ENCODE measurements around the gene SOST. TPM values are rescaled to one million over a fixed set of nuclear protein-coding genes. Genes with fewer than 3 reads are reported as not detected.
A peak's percentile ranks its signal among the peaks of the same experiment; 100 is the strongest.

Gene SOST
- total RNA-seq, 1 experiment from 2014 or later: not detected

- Mint-ChIP-seq H3K27ac (ENCODE audit: low read depth, unreplicated experiment) (no peak overlapping the region), H3K27me3 (ENCODE audit: insufficient read depth, unreplicated experiment) (no peaks in the 10 kb centered on the region), H3K36me3 (ENCODE audit: insufficient read depth, unreplicated experiment) (peaks cover 50% of the 10 kb centered on the region), H3K9me3 (ENCODE audit: unreplicated experiment) (no peaks in the 10 kb centered on the region), H3K4me1 (ENCODE audit: insufficient read depth, unreplicated experiment) (no peaks in the 10 kb centered on the region), H3K4me3 (ENCODE audit: unreplicated experiment) (no peak overlapping the region)
- no peak for DNase-seq (ENCODE audit: unreplicated experiment)
- no peak for TF ChIP-seq CTCF (IDR thresholded peaks at IDR 0.05; ENCODE audit: unreplicated experiment)
- ChIA-PET CTCF (interaction anchor here (0.5 to 14.5 kb wide), 15 partner anchors 8 to 1571 kb away, joined by 3 to 467 read pairs (median 4); no protein-coding TSS in a partner anchor), POLR2A (interaction anchor here (1.3 kb wide), 1 partner anchor 37 kb away, joined by 3 read pairs; no protein-coding TSS in a partner anchor)
- intact Hi-C loops (cut with micrococcal nuclease): no loop called here
- BruUV-seq (replicated peaks): no TSS peak
These were observed 9.1 kb upstream of the SOST start for GRCh38 chr17:43767713-43768059.

- CTCF ChIA-PET: interaction anchor here (0.5 to 14.5 kb wide), 25 partner anchors 8 to 1571 kb away, joined by 3 to 467 read pairs (median 4); partner anchors contain the start of gene CFAP97D1
- no peak overlapping the region for H3K4me3 Mint-ChIP-seq (ENCODE audit: unreplicated experiment)
These were observed 8.6 kb upstream of the SOST start for GRCh38 chr17:43767053-43767712.

GRCh38 chr17:43766413-43767052 is 7.9 kb upstream of the SOST start:
- H3K4me3 Mint-ChIP-seq (ENCODE audit: unreplicated experiment): no peak overlapping the region
- ChIA-PET POLR2A (interaction anchor here (0.6 to 1.5 kb wide), 4 partner anchors 36 to 79 kb away, joined by 3 read pairs; no protein-coding TSS in a partner anchor), CTCF (interaction anchor here (0.5 to 14.5 kb wide), 56 partner anchors 7 to 1161 kb away, joined by 3 to 467 read pairs (median 4); partner anchors contain the start of genes CD300LG, CFAP97D1 and DUSP3)
- intact Hi-C loops (cut with micrococcal nuclease): loop anchor here (1.0 kb wide), 1 partner anchor 80 kb away; no protein-coding TSS in a partner anchor
- no peaks in the 10 kb centered on the region for H3K27me3 Mint-ChIP-seq (ENCODE audit: insufficient read depth, unreplicated experiment)
- H3K27ac Mint-ChIP-seq (ENCODE audit: low read depth, unreplicated experiment): no peak overlapping the region
- H3K4me1 Mint-ChIP-seq (ENCODE audit: insufficient read depth, unreplicated experiment): no peaks in the 10 kb centered on the region
- H3K9me3 Mint-ChIP-seq (ENCODE audit: unreplicated experiment): no peaks in the 10 kb centered on the region
- peak; percentile 60 for TF ChIP-seq CTCF (IDR thresholded peaks at IDR 0.05; ENCODE audit: unreplicated experiment)
- DNase-seq (ENCODE audit: unreplicated experiment): peak; percentile 69
- BruUV-seq (replicated peaks): no TSS peak
- peaks cover 39% of the 10 kb centered on the region for H3K36me3 Mint-ChIP-seq (ENCODE audit: insufficient read depth, unreplicated experiment)

More at GRCh38 chr17:43767053-43767712, 8.6 kb upstream of the SOST start:
- Mint-ChIP-seq H3K4me1 (ENCODE audit: insufficient read depth, unreplicated experiment) (no peaks in the 10 kb centered on the region), H3K27ac (ENCODE audit: low read depth, unreplicated experiment) (no peak overlapping the region), H3K36me3 (ENCODE audit: insufficient read depth, unreplicated experiment) (peaks cover 45% of the 10 kb centered on the region), H3K27me3 (ENCODE audit: insufficient read depth, unreplicated experiment) (no peaks in the 10 kb centered on the region), H3K9me3 (ENCODE audit: unreplicated experiment) (no peaks in the 10 kb centered on the region)
- intact Hi-C loops (cut with micrococcal nuclease): no loop called here
- DNase-seq (ENCODE audit: unreplicated experiment): no peak
- POLR2A ChIA-PET: interaction anchor here (1.3 to 1.5 kb wide), 3 partner anchors 36 to 73 kb away, joined by 3 read pairs; no protein-coding TSS in a partner anchor
- no peak for TF ChIP-seq CTCF (IDR thresholded peaks at IDR 0.05; ENCODE audit: unreplicated experiment)
- no TSS peak for BruUV-seq (replicated peaks)

GRCh38 chr17:43760254-43760852 is 1.8 kb upstream of the SOST start:
- peak; percentile 98 for TF ChIP-seq CTCF (IDR thresholded peaks at IDR 0.05; ENCODE audit: unreplicated experiment)
- no peaks in the 10 kb centered on the region for H3K36me3 Mint-ChIP-seq (ENCODE audit: insufficient read depth, unreplicated experiment)
- intact Hi-C loops (cut with micrococcal nuclease): loop anchor here (1.0 to 2.0 kb wide), 3 partner anchors 66 to 184 kb away; no protein-coding TSS in a partner anchor
- H3K27ac Mint-ChIP-seq (ENCODE audit: low read depth, unreplicated experiment): no peak overlapping the region
- peaks cover 12% of the 10 kb centered on the region for H3K4me1 Mint-ChIP-seq (ENCODE audit: insufficient read depth, unreplicated experiment)
- no peaks in the 10 kb centered on the region for H3K9me3 Mint-ChIP-seq (ENCODE audit: unreplicated experiment)
- H3K4me3 Mint-ChIP-seq (ENCODE audit: unreplicated experiment): no peak overlapping the region
- CTCF ChIA-PET: interaction anchor here (0.5 to 14.5 kb wide), 47 partner anchors 9 to 1559 kb away, joined by 3 to 467 read pairs (median 4); partner anchors contain the start of gene CD300LG
- POLR2A ChIA-PET: interaction anchor here (0.9 to 2.9 kb wide), 4 partner anchors 59 to 86 kb away, joined by 3 to 20 read pairs (median 5); partner anchors contain the start of gene CD300LG
- no TSS peak for BruUV-seq (replicated peaks)
- DNase-seq (ENCODE audit: unreplicated experiment): peak; percentile 95
- H3K27me3 Mint-ChIP-seq (ENCODE audit: insufficient read depth, unreplicated experiment): no peaks in the 10 kb centered on the region

Measured in MCF 10A (cell line).